Endothelial cell (in vitro differentiated cells): ENCODE measurements around the gene PIGU. TPM values are rescaled to one million over a fixed set of nuclear protein-coding genes. Genes with fewer than 3 reads are reported as not detected.

Source experiments
- DNase-seq: peaks from one replicate; pipeline ENCODE4 v3.0.0; 2021; ENCODE audit warnings: low spot score
- H3K27ac Mint-ChIP-seq: one replicate; pipeline ENCODE4 v1.8.0; 2021; ENCODE audit warnings: mixed read lengths, inconsistent platforms; ENCODE audit not compliant: unreplicated experiment
- H3K27me3 Mint-ChIP-seq: one replicate; pipeline ENCODE4 v1.8.0; 2021; ENCODE audit warnings: mild to moderate bottlenecking, moderate library complexity, mixed read lengths, inconsistent platforms; ENCODE audit not compliant: unreplicated experiment
- H3K36me3 Mint-ChIP-seq: one replicate; pipeline ENCODE4 v1.8.0; 2021; ENCODE audit warnings: mild to moderate bottlenecking, low read depth, mixed read lengths, inconsistent platforms; ENCODE audit not compliant: unreplicated experiment
- H3K4me1 Mint-ChIP-seq: one replicate; pipeline ENCODE4 v1.8.0; 2021; ENCODE audit warnings: mild to moderate bottlenecking, mixed read lengths, inconsistent platforms; ENCODE audit not compliant: unreplicated experiment
- H3K4me3 Mint-ChIP-seq: one replicate; pipeline ENCODE4 v1.8.0; 2021; ENCODE audit warnings: mild to moderate bottlenecking, mixed read lengths, inconsistent platforms; ENCODE audit not compliant: unreplicated experiment
- H3K9me3 Mint-ChIP-seq: one replicate; pipeline ENCODE4 v1.8.0; 2021; ENCODE audit warnings: mixed read lengths, inconsistent platforms; ENCODE audit not compliant: unreplicated experiment
- CTCF ChIP-seq: fragments of 200-600 bp; sonication (generic); IDR thresholded peaks from one replicate; pipeline ENCODE4 v1.5.0; 2021; ENCODE audit warnings: antibody characterized with exemption; ENCODE audit not compliant: unreplicated experiment
- total RNA-seq: library from RNA; stranded (reverse); fragmentation: NEBNext Ultra II Directional; extraction: Animal tissue kit (Norgen Biotek cat#: 25700); gene quantifications from one replicate; pipeline ENCODE4 v1.2.1, GENCODE V29; 2021; ENCODE audit not compliant: unreplicated experiment

Gene PIGU
- total RNA-seq, 1 donor from 2014 or later: 16.5 TPM

GRCh38 chr20:34530342-34530741 is 146.6 kb downstream of the PIGU start:
- Mint-ChIP-seq H3K4me1 (no peaks in the 10 kb centered on the region), H3K36me3 (peaks cover 57% of the 10 kb centered on the region), H3K27me3 (peaks cover 6% of the 10 kb centered on the region), H3K27ac (no peak overlapping the region), H3K9me3 (no peaks in the 10 kb centered on the region), H3K4me3 (no peak overlapping the region)
- DNase-seq: no peak
- no peak for TF ChIP-seq CTCF

DNA sequence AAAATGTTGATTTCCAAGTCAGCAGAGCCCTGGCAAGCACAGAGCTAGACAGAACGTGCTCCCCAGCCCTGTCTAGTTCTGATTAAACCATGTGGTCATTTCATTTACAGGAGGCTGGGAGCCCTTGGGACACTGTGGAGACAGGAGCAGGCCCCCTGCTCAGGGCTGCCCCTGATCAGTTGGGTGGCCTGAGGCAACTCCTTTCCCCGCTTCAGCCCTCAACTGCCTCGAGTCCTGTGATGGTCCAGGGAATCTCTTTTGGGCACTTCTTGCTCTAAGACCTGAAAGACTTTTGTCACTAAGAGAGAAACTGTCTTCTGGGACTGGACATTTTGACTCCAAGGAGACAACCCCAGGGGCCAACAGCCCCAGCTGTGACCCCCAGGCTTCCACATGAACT is 147.2 kb downstream of the PIGU start:
- Mint-ChIP-seq H3K27ac (no peak overlapping the region), H3K36me3 (peaks cover 54% of the 10 kb centered on the region), H3K4me3 (no peak overlapping the region), H3K9me3 (no peaks in the 10 kb centered on the region), H3K27me3 (peaks cover 6% of the 10 kb centered on the region), H3K4me1 (no peaks in the 10 kb centered on the region)
- TF ChIP-seq CTCF: no peak
- no peak for DNase-seq

GRCh38 chr20:34528921-34529297 is 148.0 kb downstream of the PIGU start:
- no peak for DNase-seq
- Mint-ChIP-seq H3K4me1 (no peaks in the 10 kb centered on the region), H3K36me3 (peaks cover 47% of the 10 kb centered on the region), H3K4me3 (no peak overlapping the region), H3K9me3 (no peaks in the 10 kb centered on the region), H3K27me3 (peaks cover 6% of the 10 kb centered on the region), H3K27ac (no peak overlapping the region)
- no peak for TF ChIP-seq CTCF

DNA sequence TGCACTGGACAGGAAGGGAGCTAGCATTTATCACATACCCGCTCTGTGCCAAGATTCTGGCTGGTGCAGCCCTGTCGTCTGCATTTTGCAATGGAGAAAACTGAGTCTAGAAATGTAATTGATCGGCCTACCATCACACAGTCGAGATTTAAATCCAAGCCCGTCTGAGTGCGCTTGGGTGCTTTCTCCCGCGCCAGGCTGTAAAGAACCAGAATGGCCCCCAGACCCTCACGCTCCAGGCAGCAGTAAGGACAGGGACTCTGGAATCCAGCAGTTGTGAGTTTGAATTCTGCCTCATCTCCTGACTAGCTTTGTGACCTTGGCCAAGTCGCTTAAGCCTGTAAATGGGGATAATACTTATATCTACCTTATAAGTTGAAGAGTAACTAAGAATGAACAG is 149.9 kb downstream of the PIGU start:
- TF ChIP-seq CTCF: no peak
- Mint-ChIP-seq H3K27me3 (peaks cover 7% of the 10 kb centered on the region), H3K4me3 (peak overlapping the region; percentile 23), H3K36me3 (peaks cover 49% of the 10 kb centered on the region), H3K9me3 (no peaks in the 10 kb centered on the region), H3K4me1 (peaks cover 2% of the 10 kb centered on the region), H3K27ac (peak overlapping the region; percentile 32)
- no peak for DNase-seq

DNA sequence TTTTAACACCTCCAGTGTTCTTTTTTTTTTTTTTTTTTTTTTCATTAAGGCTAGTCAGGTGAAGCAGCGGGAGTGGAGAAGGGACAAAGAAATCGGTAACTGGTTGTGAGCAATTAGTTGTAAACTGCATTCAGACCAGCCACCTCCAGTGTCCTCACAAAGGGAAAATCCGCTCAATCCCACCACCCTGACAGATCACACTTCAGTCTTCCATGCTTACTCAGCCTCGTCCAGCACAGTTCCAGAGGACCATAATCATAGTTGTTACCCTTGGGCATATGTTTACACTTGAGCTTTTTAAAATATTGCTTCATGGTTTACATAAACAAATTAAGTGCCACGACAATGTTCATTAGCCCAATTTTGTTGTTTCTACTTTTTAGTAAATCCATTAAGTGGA is 150.4 kb downstream of the PIGU start:
- no peaks in the 10 kb centered on the region for H3K9me3 Mint-ChIP-seq
- TF ChIP-seq CTCF: no peak
- peaks cover 3% of the 10 kb centered on the region for H3K4me1 Mint-ChIP-seq
- H3K4me3 Mint-ChIP-seq: peak overlapping the region; percentile 66
- H3K36me3 Mint-ChIP-seq: peaks cover 47% of the 10 kb centered on the region
- peak overlapping the region; percentile 32 for H3K27ac Mint-ChIP-seq
- peaks cover 7% of the 10 kb centered on the region for H3K27me3 Mint-ChIP-seq
- no peak for DNase-seq
